Measurements from ENCODE around the gene OLFM4.

OLFM4 gene

GRCh38 chr13:53090461-53090860 lies 61.8 kb downstream of the OLFM4 start:
- Histone ChIP-seq H2AFZ (no peak overlapping the region), H3K9me3 (ENCODE audit: control insufficient read depth, low read length) (no peaks in the 10 kb centered on the region), H3K27ac (no peak overlapping the region)

GRCh38 chr13:53092931-53093330 lies 64.3 kb downstream of the OLFM4 start:
- no peak overlapping the region for H3K4me2 ChIP-seq (ENCODE audit: low read length)
- H3K4me3 ChIP-seq (ENCODE audit: low read depth, low read length): no peak overlapping the region
- H3K9ac ChIP-seq: no peak overlapping the region
- no peaks in the 10 kb centered on the region for H3K9me3 ChIP-seq (ENCODE audit: control insufficient read depth, low read length)
- no peaks in the 10 kb centered on the region for H3K36me3 ChIP-seq (ENCODE audit: control insufficient read depth, insufficient read depth, low read length)
- no peak overlapping the region for H2AFZ ChIP-seq
- H3K4me1 ChIP-seq: no peaks in the 10 kb centered on the region
- H3K79me2 ChIP-seq: no peaks in the 10 kb centered on the region
- H3K27ac ChIP-seq: no peak overlapping the region
- no peaks in the 10 kb centered on the region for H3K27me3 ChIP-seq (ENCODE audit: control insufficient read depth, insufficient read depth, low read length)
- no peak for TF ChIP-seq CTCF (IDR thresholded peaks at IDR 0.05)

More at GRCh38 chr13:53090461-53090860, 61.8 kb downstream of the OLFM4 start:
- no peak overlapping the region for H3K9ac ChIP-seq
- no peak overlapping the region for H3K4me3 ChIP-seq (ENCODE audit: low read depth, low read length)
- H3K4me1 ChIP-seq: no peaks in the 10 kb centered on the region
- H3K27me3 ChIP-seq (ENCODE audit: control insufficient read depth, insufficient read depth, low read length): no peaks in the 10 kb centered on the region
- H3K36me3 ChIP-seq (ENCODE audit: control insufficient read depth, insufficient read depth, low read length): no peaks in the 10 kb centered on the region
- H3K79me2 ChIP-seq: no peaks in the 10 kb centered on the region
- no peak for TF ChIP-seq CTCF (IDR thresholded peaks at IDR 0.05)
- H3K4me2 ChIP-seq (ENCODE audit: low read length): no peak overlapping the region

- no peak overlapping the region for H3K4me3 ChIP-seq (ENCODE audit: low read depth, low read length)
- no peak overlapping the region for H3K27ac ChIP-seq
- no peak overlapping the region for H3K4me2 ChIP-seq (ENCODE audit: low read length)
- no peak overlapping the region for H2AFZ ChIP-seq
- no peak overlapping the region for H3K9ac ChIP-seq
- no peaks in the 10 kb centered on the region for H3K79me2 ChIP-seq
- H3K36me3 ChIP-seq (ENCODE audit: control insufficient read depth, insufficient read depth, low read length): no peaks in the 10 kb centered on the region
- no peak for TF ChIP-seq CTCF (IDR thresholded peaks at IDR 0.05)
- H3K4me1 ChIP-seq: no peaks in the 10 kb centered on the region
- H3K27me3 ChIP-seq (ENCODE audit: control insufficient read depth, insufficient read depth, low read length): no peaks in the 10 kb centered on the region
- H3K9me3 ChIP-seq (ENCODE audit: control insufficient read depth, low read length): no peaks in the 10 kb centered on the region
These were observed 69.8 kb downstream of the OLFM4 start for GRCh38 chr13:53098455-53098854.

GRCh38 chr13:53100394-53101063 lies 71.9 kb downstream of the OLFM4 start:
- Histone ChIP-seq H3K9ac (no peak overlapping the region), H3K27me3 (ENCODE audit: control insufficient read depth, insufficient read depth, low read length) (no peaks in the 10 kb centered on the region), H3K36me3 (ENCODE audit: control insufficient read depth, insufficient read depth, low read length) (no peaks in the 10 kb centered on the region), H3K27ac (no peak overlapping the region), H2AFZ (no peak overlapping the region), H3K79me2 (no peaks in the 10 kb centered on the region), H3K4me1 (no peaks in the 10 kb centered on the region), H3K9me3 (ENCODE audit: control insufficient read depth, low read length) (no peaks in the 10 kb centered on the region), H3K4me3 (ENCODE audit: low read depth, low read length) (no peak overlapping the region), H3K4me2 (ENCODE audit: low read length) (no peak overlapping the region)
- TF ChIP-seq CTCF (IDR thresholded peaks at IDR 0.05): no peak

Data from parathyroid adenoma (tissue), 2 donors.